Ovary (tissue), 9 donors: ENCODE results near the gene KRTAP10-6. TPM values are rescaled to one million over a fixed set of nuclear protein-coding genes. Genes with fewer than 3 reads are reported as not detected.
"Not testable (repeated sequence)": the region's sequence is repeated elsewhere in the genome, so short reads cannot be mapped to it uniquely, and the experiment has no call there.

Source experiments
- DNase-seq, 5 donors: peaks; one replicate each; pipeline ENCODE4 v3.0.0-alpha.2; 2019 to 2020
- H3K27ac ChIP-seq, 2 donors: fragments of 200-600 bp; one replicate each; pipeline versions ENCODE4 v1.5.1 to v1.8.0; 2019 to 2022
- H3K27me3 ChIP-seq: fragments of 200-600 bp; one replicate; pipeline ENCODE4 v1.8.0; 2022
- H3K36me3 ChIP-seq: fragments of 200-600 bp; sonication (generic); one replicate; pipeline ENCODE4 v1.5.1; 2019
- H3K4me1 ChIP-seq: one replicate; pipeline ENCODE4 v1.8.1; 2013; ENCODE audit warnings: mild to moderate bottlenecking, moderate library complexity; ENCODE audit not compliant: insufficient read depth
- H3K4me3 ChIP-seq: fragments of 200-600 bp; sonication (generic); one replicate; pipeline ENCODE4 v1.5.1; 2017
- H3K9me3 ChIP-seq, 2 donors: fragments of 200-600 bp in 1 of 2; sonication (generic) in 1 of 2; one replicate each; pipeline versions ENCODE4 v1.5.1 to v1.8.1; 2013 to 2019; ENCODE audit warnings: mild to moderate bottlenecking in 1 of 2, moderate library complexity in 1 of 2
- EP300 ChIP-seq: sonication (generic); formaldehyde crosslinking; IDR thresholded peaks from one replicate; pipeline ENCODE4 v1.6.1; 2017; ENCODE audit warnings: antibody characterized with exemption
- POLR2A ChIP-seq: fragments of 450-650 bp; IDR thresholded peaks from one replicate; pipeline ENCODE4 v1.6.1; 2017; ENCODE audit warnings: antibody characterized with exemption, mild to moderate bottlenecking, moderate library complexity
- WGBS, 3 donors: extraction: QIAGEN DNeasy Blood & Tissue Kit in 1 of 3; methylation state at CpG; one replicate each; pipeline versions ENCODE4 v1.1.5 to v1.1.7; 2013 to 2017; 5-methylcytosine and 5-hydroxymethylcytosine counted together
- intact Hi-C, 4 donors: fragments of 100-400 bp; cut with DNase I; formaldehyde crosslinking; loops; one replicate each; pipeline versions ENCODE4 v1.11.0 to v1.15.1; 2022 to 2023
- polyA plus RNA-seq, 2 donors: library from polyadenylated mRNA; stranded (reverse); fragments of 200-250 nt in 1 of 2; fragments of 350-450 nt in 1 of 2; fragmentation: Illumina TruSeq in 1 of 2; extraction: RNeasy Lipid Tissue Mini Kit (QIAGEN cat#74804) in 1 of 2; gene quantifications; one replicate each; pipeline ENCODE4 v1.2.3, GENCODE V29; 2013 to 2014
- total RNA-seq, 7 donors: library from RNA; depleted of rRNA in 2 of 7; stranded (reverse); fragments of >200 nt in 2 of 7; fragmentation: NEBNext Ultra II Directional in 3 of 7; extraction: Animal tissue kit (Norgen Biotek cat#: 25700) in 3 of 7; gene quantifications; one replicate each; pipeline versions ENCODE4 v1.1.0 to v1.2.4, GENCODE V29; 2016 to 2023
- TF ChIP-seq, protein P1 (sequence below), 3 donors: fragments of 450-650 bp in 2 of 3; fragments of 200-600 bp in 1 of 3; IDR thresholded peaks; one replicate each; pipeline versions ENCODE4 v1.5.1 to v1.8.0; 2016 to 2022; ENCODE audit warnings: antibody characterized with exemption in 3 of 3, mild to moderate bottlenecking in 1 of 3
- donor health status: DM: no; HTN: no; CAD: no; lungs with moderate emphysema.
- donor health status: DM: no; HTN: no; CAD: no.
- donor health status: Bipolar disorder and iron deficiency.
- donor health status: DM: yes; HTN: yes; CAD: no.
- donor health status: DM: no; HTN: no; CAD: no.
- donor health status: DM: yes; HTN: yes; CAD: no.

Gene KRTAP10-6
- total and polyA plus RNA-seq, 9 donors, result not detected

DNA sequence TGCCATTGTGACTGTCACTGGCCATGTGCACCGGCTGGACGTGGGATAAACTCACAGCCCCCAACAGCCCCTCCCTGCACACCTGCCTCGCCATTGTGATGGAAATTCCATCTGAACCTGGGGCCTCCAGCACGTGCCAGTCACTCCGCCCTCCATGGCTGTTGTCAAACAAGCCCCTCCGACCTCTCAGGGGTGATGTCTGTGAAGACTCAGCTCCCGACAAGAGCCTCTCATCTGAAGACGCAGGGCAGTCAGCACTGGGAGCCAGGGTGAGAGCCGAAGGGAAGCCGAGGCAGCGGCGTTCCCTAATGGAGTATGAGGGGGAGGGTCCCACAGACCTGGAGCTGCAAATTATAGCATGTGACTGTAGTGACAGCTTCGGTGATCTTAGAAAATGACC, 39.6 kb downstream of the KRTAP10-6 start:
- intact Hi-C loops, result no loop called here
- H3K36me3 ChIP-seq, result no peaks in the 10 kb centered on the region
- H3K4me3 ChIP-seq, result no peak overlapping the region
- no peak overlapping the region for H3K27ac ChIP-seq
- no peaks in the 10 kb centered on the region for H3K27me3 ChIP-seq
- H3K4me1 ChIP-seq, result no peaks in the 10 kb centered on the region
- DNase-seq, result peak in 1 of 5 donors; percentile 8
- WGBS, 3 donors, result 60 to 73% (median 66%) methylated on average over 13 of the region's 13 CpGs
- TF ChIP-seq, protein P1, sequence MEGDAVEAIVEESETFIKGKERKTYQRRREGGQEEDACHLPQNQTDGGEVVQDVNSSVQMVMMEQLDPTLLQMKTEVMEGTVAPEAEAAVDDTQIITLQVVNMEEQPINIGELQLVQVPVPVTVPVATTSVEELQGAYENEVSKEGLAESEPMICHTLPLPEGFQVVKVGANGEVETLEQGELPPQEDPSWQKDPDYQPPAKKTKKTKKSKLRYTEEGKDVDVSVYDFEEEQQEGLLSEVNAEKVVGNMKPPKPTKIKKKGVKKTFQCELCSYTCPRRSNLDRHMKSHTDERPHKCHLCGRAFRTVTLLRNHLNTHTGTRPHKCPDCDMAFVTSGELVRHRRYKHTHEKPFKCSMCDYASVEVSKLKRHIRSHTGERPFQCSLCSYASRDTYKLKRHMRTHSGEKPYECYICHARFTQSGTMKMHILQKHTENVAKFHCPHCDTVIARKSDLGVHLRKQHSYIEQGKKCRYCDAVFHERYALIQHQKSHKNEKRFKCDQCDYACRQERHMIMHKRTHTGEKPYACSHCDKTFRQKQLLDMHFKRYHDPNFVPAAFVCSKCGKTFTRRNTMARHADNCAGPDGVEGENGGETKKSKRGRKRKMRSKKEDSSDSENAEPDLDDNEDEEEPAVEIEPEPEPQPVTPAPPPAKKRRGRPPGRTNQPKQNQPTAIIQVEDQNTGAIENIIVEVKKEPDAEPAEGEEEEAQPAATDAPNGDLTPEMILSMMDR (IDR thresholded peaks at IDR 0.05), result no peak
- TF ChIP-seq POLR2A (no peak), EP300 (no peak)
- H3K9me3 ChIP-seq, result peaks cover 0 to 3% of the 10 kb centered on the region in 2 donors

DNA sequence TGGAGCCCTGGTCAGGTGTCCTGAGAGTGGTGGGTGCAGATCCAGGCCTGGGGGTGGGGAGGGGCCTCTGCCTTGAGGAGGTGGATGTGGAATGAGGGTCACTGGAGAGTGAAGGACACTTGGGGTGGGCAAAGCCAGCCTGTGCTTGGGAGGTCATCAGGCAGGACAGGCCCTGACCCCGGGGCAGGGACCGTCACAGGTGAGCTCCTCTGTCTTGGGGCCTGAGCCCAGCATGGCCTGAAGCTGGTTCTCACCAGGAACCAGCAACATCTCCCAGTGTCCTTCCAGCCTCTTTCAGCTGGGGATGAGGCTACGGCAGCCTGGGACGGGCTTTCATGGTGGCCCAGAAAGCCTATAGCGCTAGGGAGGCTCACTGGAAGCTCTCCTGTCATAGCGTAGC, 40.2 kb downstream of the KRTAP10-6 start:
- no peaks in the 10 kb centered on the region for H3K4me1 ChIP-seq
- H3K27me3 ChIP-seq, result no peaks in the 10 kb centered on the region
- H3K27ac ChIP-seq, result no peak overlapping the region
- no peaks in the 10 kb centered on the region for H3K36me3 ChIP-seq
- H3K4me3 ChIP-seq, result no peak overlapping the region
- H3K9me3 ChIP-seq, result peaks cover 0 to 3% of the 10 kb centered on the region in 2 donors
- no peak for TF ChIP-seq EP300
- no peak for TF ChIP-seq POLR2A
- TF ChIP-seq, protein P1 (IDR thresholded peaks at IDR 0.05), result no peak
- intact Hi-C loops, result no loop called here
- no peak for DNase-seq
- WGBS, 3 donors, result 91 to 93% (median 91%) methylated on average over 6 of the region's 6 CpGs

DNA sequence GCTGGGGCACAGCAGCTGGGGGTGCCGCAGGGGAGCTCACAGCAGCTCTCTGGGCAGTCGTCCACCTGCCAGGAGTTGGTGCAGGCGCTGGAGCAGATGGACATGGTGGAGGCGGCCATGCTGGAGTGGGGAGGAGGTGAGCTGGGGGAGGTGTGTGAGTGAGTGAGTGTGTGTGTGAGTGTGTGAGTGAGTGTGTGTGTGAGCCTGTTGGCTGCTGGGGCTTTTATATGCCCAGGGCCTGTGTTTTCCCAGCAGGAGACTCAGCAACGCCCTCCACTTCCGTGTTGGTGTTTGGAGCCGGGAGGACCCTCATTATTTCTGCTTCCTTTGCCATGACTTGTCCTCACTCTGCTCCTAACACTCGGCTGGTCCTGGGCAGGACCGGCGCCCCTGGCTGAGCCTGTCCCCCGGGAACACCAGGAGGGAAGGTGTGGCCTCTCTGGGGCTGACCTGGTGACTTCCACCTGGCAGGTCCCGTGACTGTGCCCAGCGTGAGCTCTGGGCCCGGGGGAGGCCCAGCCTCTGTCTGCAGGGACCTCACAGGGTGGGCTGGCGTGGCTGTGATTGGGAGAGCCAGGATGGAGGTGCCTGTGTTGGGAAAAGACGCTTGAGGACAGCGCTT, 40.9 kb downstream of the KRTAP10-6 start, which contains the start of gene KRTAP10-2:
TSS of gene KRTAP10-2 (minus strand) at position 166 of the 622 bp plus-strand sequence. CDS start at position 119, 47 bp downstream.
- Histone ChIP-seq H3K9me3 (peaks cover 0 to 3% of the 10 kb centered on the region in 2 donors), H3K27me3 (no peaks in the 10 kb centered on the region), H3K4me3 (no peak within 1 kb of the TSS), H3K4me1 (no peaks in the 10 kb centered on the region), H3K27ac (no peak within 1 kb of the TSS), H3K36me3 (no peaks in the 10 kb centered on the region)
- WGBS, 3 donors, result 41 to 57% (median 52%) methylated on average over 17 of the region's 17 CpGs
- intact Hi-C loops, result no loop called here
- no peak for DNase-seq
- TF ChIP-seq POLR2A, result no peak
- TF ChIP-seq, protein P1 (IDR thresholded peaks at IDR 0.05), result no peak
- TF ChIP-seq EP300, result no peak

DNA sequence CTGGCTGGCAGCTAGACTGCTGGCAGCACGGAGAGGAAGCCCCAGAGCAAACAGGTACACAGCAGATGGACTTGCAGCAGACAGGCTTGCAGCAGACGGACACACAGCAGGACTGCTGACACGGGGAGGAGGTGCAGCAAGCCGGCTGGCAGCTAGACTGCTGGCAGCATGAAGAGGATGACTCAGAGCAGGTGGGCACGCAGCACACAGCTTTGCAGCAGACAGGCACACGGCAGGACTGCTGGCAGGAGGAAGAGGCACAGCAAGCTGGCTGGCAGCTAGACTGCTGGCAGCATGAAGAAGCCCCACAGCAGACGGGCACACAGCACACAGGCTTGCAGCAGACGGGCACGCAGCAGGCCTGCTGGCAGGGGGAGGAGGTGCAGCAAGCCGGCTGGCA, 41.5 kb downstream of the KRTAP10-6 start:
- no peak overlapping the region for H3K4me3 ChIP-seq
- DNase-seq, result no peak
- TF ChIP-seq, protein P1 (IDR thresholded peaks at IDR 0.05), result no peak
- TF ChIP-seq POLR2A (no peak), EP300 (no peak)
- intact Hi-C loops, result no loop called here
- no peak overlapping the region for H3K27ac ChIP-seq
- no peaks in the 10 kb centered on the region for H3K27me3 ChIP-seq
- H3K36me3 ChIP-seq, result no peaks in the 10 kb centered on the region
- H3K9me3 ChIP-seq, result peaks cover 0 to 3% of the 10 kb centered on the region in 2 donors
- H3K4me1 ChIP-seq, result no peaks in the 10 kb centered on the region
- 59 to 69% (median 62%) methylated on average over 10 of the region's 10 CpGs for WGBS, 3 donors

DNA sequence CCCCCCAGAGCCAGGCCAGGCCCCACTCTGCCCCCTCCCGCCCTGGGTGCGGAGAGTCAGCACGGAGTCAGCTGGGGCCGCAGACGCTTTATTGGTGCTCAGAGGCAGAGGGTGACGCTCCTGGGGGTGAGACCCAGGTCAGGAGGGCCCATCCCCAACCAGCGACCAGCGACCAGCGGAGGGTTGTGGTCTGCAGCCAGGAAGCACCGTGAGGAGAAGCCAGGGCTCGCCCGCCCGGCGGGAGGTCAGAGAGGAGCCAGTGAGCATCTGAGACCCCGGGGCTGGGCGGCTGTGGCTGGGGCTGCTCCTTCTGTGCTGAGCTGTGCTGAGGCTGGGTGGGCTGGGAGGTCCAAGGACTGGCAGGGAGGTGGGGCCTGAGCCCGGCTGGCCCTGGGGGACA, 42.0 kb downstream of the KRTAP10-6 start:
- H3K27me3 ChIP-seq, intact Hi-C loops, DNase-seq, H3K27ac ChIP-seq, H3K36me3 ChIP-seq, H3K4me3 ChIP-seq, H3K9me3 ChIP-seq, H3K4me1 ChIP-seq: not testable (repeated sequence)
- WGBS, 3 donors, result 37 to 52% (median 41%) methylated on average over 11 to 17 of the region's 17 CpGs
